ENCODE results near the gene FOXJ1. TPM values are rescaled to one million over a fixed set of nuclear protein-coding genes. Genes with fewer than 3 reads are reported as not detected.

Gene FOXJ1
- total RNA-seq, 2 donors from 2014 or later: 1.6 to 2.8 TPM

DNA sequence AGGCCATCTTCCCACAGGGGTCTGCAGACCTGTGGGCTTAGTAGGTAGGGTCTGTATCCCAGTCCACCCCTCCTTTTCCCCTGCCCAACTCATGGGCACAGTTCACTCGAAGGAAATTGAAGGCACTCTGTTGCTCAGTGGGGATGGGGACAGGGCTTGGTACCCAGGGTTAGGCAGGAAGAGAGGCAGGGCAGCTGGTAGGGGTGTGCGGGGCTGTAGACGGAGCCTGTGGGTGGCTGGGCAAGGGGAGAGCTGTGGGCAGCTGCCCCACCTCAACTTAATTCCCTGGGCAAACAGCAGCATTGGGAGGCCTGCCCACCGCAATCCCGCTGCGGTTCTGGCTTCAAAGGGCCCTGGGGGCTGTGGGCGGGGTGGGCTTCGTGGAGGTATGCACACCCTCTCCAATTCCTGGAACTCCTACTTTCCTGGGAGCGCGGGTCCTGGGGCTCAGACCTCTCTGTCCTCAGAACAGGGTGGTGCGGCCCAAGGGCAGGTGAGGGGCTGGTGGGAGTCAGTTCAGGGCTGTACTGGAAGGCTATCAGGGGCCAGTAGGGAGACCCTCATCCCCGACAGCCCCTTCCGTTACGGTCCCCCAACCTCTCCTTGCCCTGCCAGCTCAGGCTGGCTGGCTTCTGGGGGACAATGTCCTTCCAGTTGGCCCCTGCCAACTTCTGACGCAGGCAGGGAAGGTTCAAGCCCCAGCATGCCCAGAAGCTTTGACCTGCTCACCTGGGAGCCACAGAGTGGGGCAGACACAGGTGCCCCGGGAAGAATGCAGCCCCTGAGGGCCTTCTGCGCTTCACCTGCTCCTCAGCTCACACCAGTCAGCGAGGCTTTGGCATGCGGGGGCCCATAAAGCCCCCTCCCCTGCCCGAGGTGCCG, 9.1 kb downstream of the FOXJ1 start:
- DNase-seq (no peak), ATAC-seq (no peak)
- intact Hi-C loops (cut with DNase I, micrococcal nuclease): no loop called here

GRCh38 chr17:76131051-76131691, 9.9 kb downstream of the FOXJ1 start:
- DNase-seq (no peak), ATAC-seq (no peak)
- intact Hi-C loops (cut with DNase I, micrococcal nuclease): no loop called here

DNA sequence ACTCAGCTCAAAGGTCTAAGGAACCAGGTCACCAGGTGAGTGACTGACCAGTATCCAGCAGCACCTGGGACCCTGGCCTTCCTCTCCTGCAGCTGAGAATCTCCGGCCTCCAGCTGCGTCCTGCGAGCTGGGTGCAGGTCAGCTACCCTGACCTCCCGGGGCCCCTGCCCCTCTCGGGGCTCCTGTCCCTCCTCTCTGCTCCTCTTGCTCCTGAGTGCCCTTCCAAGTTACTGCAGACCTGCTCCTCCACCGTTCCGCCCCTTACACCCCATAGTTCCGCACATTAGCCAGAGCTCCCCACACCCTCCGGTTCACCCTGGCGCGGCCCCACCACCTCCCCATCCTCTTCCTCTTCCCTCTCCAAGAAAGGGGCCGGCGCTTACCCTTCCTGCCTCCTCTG, 10.6 kb downstream of the FOXJ1 start:
- no peak for ATAC-seq
- intact Hi-C loops (cut with DNase I, micrococcal nuclease): no loop called here
- no peak for DNase-seq

DNA sequence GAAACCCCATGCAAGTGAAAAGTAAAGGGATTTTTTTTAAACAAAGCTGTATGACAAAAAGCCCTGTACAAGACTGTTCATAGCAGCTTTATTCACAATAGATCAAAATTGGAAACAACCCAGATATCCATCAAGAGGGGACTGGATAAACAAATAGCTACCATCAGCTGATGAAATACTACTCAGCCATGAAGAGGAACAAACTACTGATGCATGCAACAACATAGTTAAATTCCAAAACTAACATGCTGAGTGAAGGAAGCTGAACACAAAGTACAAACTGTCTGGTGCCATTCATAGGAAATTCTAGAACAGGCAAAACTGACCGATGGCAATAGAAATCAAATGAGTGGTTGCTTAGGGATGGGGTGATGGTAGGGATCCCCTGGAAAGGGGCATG, 15.1 kb downstream of the FOXJ1 start:
- ATAC-seq: no peak
- intact Hi-C loops (cut with DNase I, micrococcal nuclease): loop anchor here (2.0 to 10.0 kb wide), 3 partner anchors 51 to 155 kb away; no protein-coding TSS in a partner anchor
- DNase-seq: no peak

DNA sequence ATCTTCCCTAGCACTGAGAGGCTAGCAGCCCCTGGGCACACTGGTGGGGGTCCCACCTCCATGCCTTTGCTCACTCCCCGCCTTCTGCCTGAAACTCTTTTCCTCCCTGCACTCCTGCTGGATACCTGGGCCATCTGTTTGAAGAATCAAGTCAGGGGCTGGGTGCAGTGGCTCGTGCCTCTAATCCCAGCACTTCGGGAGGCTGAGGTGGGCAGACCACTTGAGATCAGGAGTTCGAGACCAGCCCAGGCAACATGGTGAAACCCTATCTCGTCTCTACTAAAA, 15.7 kb downstream of the FOXJ1 start:
- ATAC-seq (no peak), DNase-seq (no peak)
- intact Hi-C loops (cut with DNase I, micrococcal nuclease): loop anchor here (5.0 to 10.0 kb wide), 2 partner anchors 52 to 149 kb away; no protein-coding TSS in a partner anchor

GRCh38 chr17:76124582-76125390, 16.3 kb downstream of the FOXJ1 start:
- ATAC-seq (no peak), DNase-seq (no peak)
- intact Hi-C loops (cut with DNase I, micrococcal nuclease): loop anchor here (5.0 to 10.0 kb wide), 2 partner anchors 53 to 150 kb away; no protein-coding TSS in a partner anchor

DNA sequence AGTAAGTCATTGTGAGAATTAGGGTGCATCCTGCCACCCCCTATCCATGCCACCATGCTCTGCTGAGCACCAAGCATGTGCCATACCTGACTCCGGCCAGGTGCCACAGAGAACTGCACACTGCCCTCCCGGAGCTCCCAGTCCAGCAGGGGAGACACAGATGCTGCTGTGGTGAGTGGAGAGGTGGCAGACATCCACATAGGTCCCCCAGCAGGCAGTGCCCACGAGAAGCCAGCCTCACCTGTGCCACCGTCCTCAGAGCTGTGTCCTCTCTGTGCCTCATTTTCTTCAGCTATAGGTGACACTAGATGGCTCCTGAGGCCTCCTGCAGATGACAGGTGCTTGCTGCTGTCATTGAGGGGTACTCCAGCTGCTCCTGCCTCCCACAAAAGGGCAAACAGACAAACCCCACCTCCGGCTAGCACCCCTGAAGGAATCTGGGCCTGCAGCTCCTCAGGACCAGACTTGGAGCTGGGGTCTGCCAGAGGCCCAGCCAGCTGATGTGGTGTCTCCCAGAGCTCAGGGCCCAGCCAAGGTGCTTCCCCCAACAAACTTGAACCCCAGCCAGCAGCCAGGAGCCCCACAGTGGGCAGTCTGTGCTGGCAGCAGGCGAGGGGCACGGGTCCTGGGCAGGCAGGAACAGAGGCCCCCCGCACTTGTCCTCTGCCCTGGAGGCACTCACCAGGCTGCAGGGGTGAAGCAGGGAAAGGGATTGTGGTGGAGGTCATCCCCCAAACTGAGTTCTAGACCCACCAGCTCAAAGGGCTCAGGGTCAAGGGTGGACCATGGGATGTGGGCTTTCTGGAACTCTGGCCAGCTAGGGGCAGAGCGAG, 17.1 kb downstream of the FOXJ1 start:
- intact Hi-C loops (cut with DNase I, micrococcal nuclease): loop anchor here in 1 of 2 donors (10.0 kb wide), 1 partner anchor 151 kb away; no protein-coding TSS in a partner anchor
- DNase-seq (no peak), ATAC-seq (no peak)

DNA sequence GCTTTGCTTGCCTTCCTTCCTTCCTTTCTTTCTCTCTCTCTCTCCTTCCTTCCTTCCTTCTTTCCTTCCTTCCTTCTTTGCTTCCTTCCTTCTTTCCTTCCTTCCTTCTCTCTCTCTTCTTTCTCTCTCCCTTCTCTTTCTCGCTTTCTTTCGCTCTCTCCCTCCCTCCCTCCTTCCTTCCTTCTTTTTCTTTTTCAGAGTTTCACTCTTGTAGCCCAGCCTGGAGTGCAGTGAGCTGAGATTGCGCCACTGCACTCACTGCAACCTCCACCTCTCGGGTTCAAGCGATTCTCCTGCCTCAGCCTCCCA, 17.9 kb downstream of the FOXJ1 start:
- ATAC-seq: no peak
- DNase-seq: no peak
- intact Hi-C loops (cut with DNase I, micrococcal nuclease): loop anchor here in 1 of 2 donors (10.0 kb wide), 1 partner anchor 152 kb away; no protein-coding TSS in a partner anchor

DNA sequence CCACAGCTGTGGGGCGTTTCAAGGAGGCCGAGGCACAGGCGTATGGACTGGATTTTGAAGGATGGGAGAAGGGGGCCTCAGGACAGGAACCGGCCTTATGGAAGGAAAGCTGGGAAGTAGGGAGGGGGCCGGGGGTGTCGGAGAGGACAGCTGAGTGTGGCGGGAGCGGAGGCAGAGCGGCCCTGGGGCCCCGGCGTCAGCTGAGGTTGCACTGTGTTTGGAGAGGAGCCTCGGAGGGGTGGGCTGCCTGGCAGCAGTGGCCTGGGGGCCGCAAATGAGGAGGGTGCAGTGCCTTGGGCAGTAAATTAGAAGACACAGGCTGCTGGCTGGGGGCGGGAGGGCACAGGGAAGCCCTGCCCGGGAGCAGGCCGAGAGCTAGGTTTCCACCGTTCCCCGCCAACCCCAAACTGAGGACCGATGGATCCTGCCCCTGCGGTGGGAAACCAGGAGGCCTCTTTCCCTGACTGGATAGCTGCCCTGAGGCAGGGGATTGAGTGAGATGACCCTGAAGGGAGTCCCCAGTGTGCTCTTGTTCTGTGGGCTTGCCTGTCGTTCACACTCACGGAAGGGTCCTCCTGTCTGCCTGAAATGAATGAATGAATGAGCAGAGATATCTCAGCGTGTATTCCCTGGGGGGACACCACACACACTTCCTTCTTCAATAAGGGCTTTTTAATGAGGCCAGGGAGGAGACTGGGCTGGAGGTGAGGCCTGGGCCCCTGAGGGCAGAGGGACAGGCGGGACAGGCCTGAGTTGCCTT, 18.4 kb downstream of the FOXJ1 start:
- ATAC-seq (no peak), DNase-seq (no peak)
- intact Hi-C loops (cut with DNase I, micrococcal nuclease): loop anchor here in 1 of 2 donors (10.0 kb wide), 1 partner anchor 152 kb away; no protein-coding TSS in a partner anchor

- ATAC-seq: no peak
- intact Hi-C loops (cut with DNase I, micrococcal nuclease): loop anchor here in 1 of 2 donors (10.0 kb wide), 1 partner anchor 153 kb away; no protein-coding TSS in a partner anchor
- DNase-seq: no peak
Measured at GRCh38 chr17:76121932-76122430, 19.1 kb downstream of the FOXJ1 start.

- DNase-seq: no peak
- intact Hi-C loops (cut with DNase I, micrococcal nuclease): loop anchor here in 1 of 2 donors (10.0 kb wide), 1 partner anchor 154 kb away; no protein-coding TSS in a partner anchor
Measured at GRCh38 chr17:76120658-76121008, 20.4 kb downstream of the FOXJ1 start.

DNA sequence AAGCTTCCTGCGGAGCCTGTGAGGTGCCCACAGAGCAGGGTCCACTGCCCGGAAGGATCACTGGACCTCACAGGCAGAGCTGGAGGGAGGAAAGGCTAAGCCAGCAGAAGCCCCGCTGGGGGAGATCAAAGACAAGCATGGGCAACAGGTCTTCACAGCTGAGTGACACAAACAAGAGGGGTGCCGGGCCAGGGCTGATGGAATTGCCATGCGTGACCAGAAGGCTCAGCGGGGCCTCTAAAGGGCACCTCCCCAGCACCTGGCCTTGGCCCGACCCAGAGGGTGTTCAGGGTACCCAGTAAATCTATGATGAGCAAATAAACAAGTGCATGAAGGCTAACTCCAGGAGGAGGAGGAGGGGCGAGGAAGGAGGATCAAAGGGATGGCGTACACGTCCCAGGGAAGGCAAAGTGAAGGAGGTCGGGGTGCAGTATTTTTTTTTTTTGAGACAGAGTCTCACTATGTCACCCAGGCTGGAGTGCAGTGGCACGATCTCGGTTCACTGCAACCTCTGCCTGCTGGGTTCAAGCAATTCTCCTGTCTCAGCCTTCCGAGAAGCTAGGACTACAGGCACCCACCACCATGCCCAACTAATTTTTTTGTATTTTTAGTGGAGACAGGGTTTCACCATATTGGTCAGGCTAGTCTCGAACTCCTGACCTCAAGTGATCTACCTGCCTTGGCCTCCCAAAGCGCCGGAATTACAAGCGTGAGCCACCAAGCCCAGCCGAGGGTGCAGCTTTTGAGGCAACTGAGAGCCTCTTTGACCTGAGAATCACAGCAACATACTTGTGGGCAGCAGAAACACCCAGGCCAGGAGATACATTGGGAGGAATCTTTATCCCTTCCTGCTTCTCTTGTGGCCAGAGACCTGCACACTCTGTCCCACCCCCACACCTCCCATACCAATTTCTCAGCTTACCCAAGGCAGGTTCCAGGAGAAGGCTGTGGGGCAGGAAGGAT, 21.4 kb downstream of the FOXJ1 start:
- ATAC-seq: no peak
- no peak for DNase-seq
- intact Hi-C loops (cut with DNase I, micrococcal nuclease): loop anchor here (10.0 kb wide), 2 partner anchors 155 to 275 kb away; no protein-coding TSS in a partner anchor

More at GRCh38 chr17:76120658-76121008, 20.4 kb downstream of the FOXJ1 start:
- no peak for ATAC-seq

DNA sequence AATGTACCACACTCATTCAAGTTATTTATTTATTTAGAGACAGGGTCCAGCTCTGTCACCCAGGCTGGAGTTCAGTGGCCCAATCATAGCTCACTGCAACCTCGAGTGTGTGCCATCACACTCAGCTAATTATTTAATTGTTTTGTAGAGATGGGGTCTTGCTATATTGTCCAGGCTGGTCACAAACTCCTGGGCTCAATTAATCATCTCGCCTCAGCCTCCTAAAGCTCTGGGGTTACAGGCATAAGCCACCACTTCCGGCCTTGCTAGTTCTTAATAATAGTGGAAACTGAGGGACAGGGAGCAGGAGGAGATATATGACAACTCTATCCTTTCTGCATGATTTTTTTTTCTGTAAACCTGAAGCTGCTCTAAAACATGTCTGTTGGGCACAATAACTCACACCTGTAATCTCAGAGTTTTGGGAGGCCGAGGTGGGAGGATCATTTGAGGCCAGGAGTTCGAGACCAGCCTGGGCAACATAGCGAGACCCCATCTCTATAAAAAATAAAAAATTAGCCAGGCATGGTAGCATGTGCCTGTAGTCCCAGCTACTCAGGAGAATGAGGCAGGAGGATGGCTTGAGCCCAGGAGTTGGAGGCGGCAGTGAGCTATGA, 25.8 kb downstream of the FOXJ1 start:
- no peak for DNase-seq
- intact Hi-C loops (cut with DNase I, micrococcal nuclease): loop anchor here in 1 of 2 donors (10.0 kb wide), 1 partner anchor 280 kb away; no protein-coding TSS in a partner anchor
- no peak for ATAC-seq

GRCh38 chr17:76111956-76112355, 29.1 kb downstream of the FOXJ1 start:
- ATAC-seq: no peak
- DNase-seq: no peak
- intact Hi-C loops (cut with DNase I, micrococcal nuclease): loop anchor here in 1 of 2 donors (10.0 kb wide), 1 partner anchor 283 kb away; no protein-coding TSS in a partner anchor

- intact Hi-C loops (cut with DNase I, micrococcal nuclease): no loop called here
- ATAC-seq: no peak
- DNase-seq: no peak
Measured at GRCh38 chr17:76107509-76107908, 33.5 kb downstream of the FOXJ1 start.

- no peak for ATAC-seq
- DNase-seq: no peak
- intact Hi-C loops (cut with DNase I, micrococcal nuclease): no loop called here
Measured at GRCh38 chr17:76106703-76107102, 34.3 kb downstream of the FOXJ1 start.

Data from left colon (tissue), 2 donors.